ENCODE measurements around the gene MMD2.

MMD2 gene

GRCh38 chr7:4873071-4873944, 85.7 kb downstream of the MMD2 start:
- in situ Hi-C loops (cut with MboI; ENCODE audit: low sequenced_read_pairs) = no loop called here

GRCh38 chr7:4871930-4872675, 86.9 kb downstream of the MMD2 start:
- in situ Hi-C loops (cut with MboI; ENCODE audit: low sequenced_read_pairs) = no loop called here

GRCh38 chr7:4871056-4871680, 87.8 kb downstream of the MMD2 start:
- in situ Hi-C loops (cut with MboI; ENCODE audit: low sequenced_read_pairs) = no loop called here

GRCh38 chr7:4868493-4868892, 90.5 kb downstream of the MMD2 start:
- in situ Hi-C loops (cut with MboI; ENCODE audit: low sequenced_read_pairs) = no loop called here

DNA sequence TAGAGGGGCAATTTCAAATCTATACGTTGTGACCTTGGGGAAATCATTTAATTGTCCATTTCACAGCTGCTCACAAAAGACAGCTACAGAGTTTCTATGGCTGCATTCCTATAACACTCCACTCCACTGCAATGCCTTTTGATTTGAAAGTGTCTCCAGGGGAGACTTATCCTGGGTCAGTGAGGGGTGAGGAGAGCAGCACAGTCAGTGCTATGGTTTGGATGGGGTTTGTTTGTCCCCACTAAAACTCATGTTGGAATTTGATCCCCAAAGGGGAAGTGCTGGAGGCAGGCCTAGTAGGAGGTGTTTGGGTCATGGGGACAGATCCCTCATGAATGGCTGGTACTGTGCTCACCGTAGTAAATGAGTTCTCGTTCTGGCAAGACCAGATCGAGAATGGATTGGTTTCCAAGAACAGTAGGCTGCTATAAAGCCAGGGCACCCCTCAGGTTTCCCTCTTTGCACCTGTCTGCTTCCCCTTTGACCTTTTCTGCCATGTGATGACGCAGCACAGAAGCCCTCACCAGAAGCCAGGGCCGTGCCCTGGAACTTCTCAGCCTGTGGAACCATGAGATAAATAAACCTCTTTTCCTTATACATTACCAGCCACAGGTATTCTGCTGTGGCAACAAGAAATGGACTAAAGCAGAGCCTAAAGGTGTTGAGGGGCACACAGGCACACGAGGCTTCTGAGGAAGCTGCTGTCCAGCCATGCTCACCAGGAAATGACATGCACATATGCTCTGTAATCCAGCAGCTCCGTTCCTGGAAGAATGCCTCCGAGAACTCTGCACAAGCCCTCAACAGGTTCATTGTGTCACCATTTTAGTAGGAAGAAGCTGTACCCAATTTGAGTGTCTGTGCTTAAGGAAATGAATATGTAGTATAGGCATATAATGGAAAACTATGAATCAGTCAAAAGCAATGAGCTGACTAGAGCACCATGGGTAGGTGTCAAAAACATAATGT, 92.2 kb downstream of the MMD2 start:
- in situ Hi-C loops (cut with MboI; ENCODE audit: low sequenced_read_pairs) = no loop called here

- in situ Hi-C loops (cut with MboI; ENCODE audit: low sequenced_read_pairs) = no loop called here
Measured at GRCh38 chr7:4862156-4862555, 96.8 kb downstream of the MMD2 start.

DNA sequence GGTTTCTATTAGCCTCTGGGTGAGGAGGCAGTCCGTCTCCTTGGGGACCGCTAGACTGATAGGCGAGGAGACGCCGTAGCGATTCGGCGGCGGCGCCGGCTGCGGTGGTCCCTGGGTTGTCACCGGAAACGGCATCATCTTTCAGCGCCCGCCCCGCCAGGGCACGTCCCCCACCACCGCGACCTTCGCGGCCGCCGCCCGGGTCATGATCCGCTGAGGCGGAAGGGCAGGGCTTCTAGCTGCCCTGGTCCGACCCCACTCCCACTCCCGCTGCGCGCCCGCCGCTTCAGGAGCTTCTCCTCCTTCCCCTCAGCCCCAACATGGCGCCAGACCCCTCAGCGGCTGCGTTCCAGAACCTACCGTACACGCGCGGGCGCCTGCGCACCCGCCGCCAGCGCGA, 97.3 kb downstream of the MMD2 start, which contains the start of gene PAPOLB:
Gene PAPOLB (minus strand): TSS at position 358 of the 400 bp plus-strand sequence. CDS start 220 bp downstream, at position 138.
- in situ Hi-C loops (cut with MboI; ENCODE audit: low sequenced_read_pairs) = no loop called here

DNA sequence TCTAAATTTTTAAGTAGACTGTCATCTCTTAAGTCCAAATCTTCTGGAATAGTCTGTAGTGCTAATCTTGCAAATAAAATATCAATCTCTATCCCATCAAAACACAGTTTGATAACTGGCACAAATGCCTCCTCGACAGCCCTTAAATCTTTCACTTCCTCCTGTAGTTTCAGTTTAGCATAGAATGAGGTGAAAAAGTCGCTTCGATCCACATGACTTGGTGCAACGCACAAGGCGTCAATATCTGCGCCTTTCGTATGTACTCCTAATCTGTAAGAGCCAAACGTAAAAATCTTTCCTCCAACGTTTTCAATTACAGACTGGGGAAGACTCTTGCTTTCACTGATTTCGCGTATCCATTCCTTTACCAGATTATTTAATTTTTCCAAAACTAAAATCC, 97.8 kb downstream of the MMD2 start:
- in situ Hi-C loops (cut with MboI; ENCODE audit: low sequenced_read_pairs) = no loop called here

DNA sequence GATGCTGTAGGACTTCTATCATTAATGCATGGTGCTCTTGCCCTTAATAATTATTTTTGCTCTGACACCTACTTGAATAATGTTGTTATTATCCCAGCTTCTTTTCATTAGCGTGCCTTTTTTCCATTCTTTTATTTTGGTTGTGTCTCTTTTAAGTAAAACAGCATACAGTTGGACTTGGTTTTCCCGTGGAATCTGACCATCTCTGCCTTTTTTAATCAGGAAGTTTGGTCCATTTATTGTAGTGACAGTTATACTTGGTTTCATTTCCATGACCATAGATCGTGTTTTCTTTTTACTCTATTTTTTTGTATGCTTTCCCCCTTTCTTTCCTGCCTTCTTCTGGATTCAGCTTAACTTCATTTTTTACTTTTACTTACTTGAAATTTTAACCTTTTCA, 101.8 kb downstream of the MMD2 start:
- in situ Hi-C loops (cut with MboI; ENCODE audit: low sequenced_read_pairs) = no loop called here

- in situ Hi-C loops (cut with MboI; ENCODE audit: low sequenced_read_pairs) = no loop called here
Measured at GRCh38 chr7:4856336-4857057, 102.5 kb downstream of the MMD2 start.
